Body of pancreas (tissue), 4 donors: Measurements from ENCODE around the gene CCM2.

ENCODE experiments used
- POLR2A ChIP-seq, 3 donors: fragments of 450-650 bp; IDR thresholded peaks; one replicate each; pipeline ENCODE4 v1.6.1; 2016; ENCODE audit warnings: antibody characterized with exemption in 3 of 3, mild to moderate bottlenecking in 2 of 3
- TF ChIP-seq, protein P1 (sequence below), 7 experiments: fragments of 450-650 bp in 4 of 7; fragments of 200-600 bp in 3 of 7; sonication (generic) in 3 of 7; IDR thresholded peaks; one replicate each; pipeline ENCODE4 v1.5.1; 2016 to 2019; ENCODE audit warnings: antibody characterized with exemption in 7 of 7

DNA sequence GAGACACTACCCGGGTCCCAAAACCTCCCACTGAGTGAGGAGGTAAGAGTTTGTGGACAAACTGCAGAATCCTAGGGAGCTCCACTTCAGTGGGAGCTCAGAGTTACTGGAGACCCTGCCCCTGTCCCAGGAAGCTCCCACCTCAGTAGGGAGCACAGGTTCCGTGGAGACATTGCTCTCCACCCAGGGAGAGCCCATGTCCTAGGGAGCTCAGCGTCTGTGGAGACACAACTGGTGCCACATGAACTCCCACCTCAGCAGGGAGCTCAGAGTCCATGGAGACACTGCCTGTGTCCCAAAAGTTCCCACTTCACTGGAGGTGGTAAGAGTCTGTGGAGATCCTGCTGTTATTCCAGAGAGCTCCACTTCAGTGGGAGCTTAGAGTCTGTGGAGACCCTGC is 27.4 kb upstream of the CCM2 start:
- TF ChIP-seq, protein P1, sequence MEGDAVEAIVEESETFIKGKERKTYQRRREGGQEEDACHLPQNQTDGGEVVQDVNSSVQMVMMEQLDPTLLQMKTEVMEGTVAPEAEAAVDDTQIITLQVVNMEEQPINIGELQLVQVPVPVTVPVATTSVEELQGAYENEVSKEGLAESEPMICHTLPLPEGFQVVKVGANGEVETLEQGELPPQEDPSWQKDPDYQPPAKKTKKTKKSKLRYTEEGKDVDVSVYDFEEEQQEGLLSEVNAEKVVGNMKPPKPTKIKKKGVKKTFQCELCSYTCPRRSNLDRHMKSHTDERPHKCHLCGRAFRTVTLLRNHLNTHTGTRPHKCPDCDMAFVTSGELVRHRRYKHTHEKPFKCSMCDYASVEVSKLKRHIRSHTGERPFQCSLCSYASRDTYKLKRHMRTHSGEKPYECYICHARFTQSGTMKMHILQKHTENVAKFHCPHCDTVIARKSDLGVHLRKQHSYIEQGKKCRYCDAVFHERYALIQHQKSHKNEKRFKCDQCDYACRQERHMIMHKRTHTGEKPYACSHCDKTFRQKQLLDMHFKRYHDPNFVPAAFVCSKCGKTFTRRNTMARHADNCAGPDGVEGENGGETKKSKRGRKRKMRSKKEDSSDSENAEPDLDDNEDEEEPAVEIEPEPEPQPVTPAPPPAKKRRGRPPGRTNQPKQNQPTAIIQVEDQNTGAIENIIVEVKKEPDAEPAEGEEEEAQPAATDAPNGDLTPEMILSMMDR (IDR thresholded peaks at IDR 0.05) = no peak
- no peak for TF ChIP-seq POLR2A (IDR thresholded peaks at IDR 0.05)
